NCI-H1436 treated with DMSO at 0.1 percent for 48 hours (cell line): ENCODE measurements around the gene CST7.
A peak's percentile ranks its signal among the peaks of the same experiment; 100 is the strongest.
"Not testable (repeated sequence)": the region's sequence is repeated elsewhere in the genome, so short reads cannot be mapped to it uniquely, and the experiment has no call there.

Source experiments
- DNase-seq: peaks from one replicate; lab custom pipeline; 2025; lab: John Stamatoyannopoulos, UW

The CST7 gene

DNA sequence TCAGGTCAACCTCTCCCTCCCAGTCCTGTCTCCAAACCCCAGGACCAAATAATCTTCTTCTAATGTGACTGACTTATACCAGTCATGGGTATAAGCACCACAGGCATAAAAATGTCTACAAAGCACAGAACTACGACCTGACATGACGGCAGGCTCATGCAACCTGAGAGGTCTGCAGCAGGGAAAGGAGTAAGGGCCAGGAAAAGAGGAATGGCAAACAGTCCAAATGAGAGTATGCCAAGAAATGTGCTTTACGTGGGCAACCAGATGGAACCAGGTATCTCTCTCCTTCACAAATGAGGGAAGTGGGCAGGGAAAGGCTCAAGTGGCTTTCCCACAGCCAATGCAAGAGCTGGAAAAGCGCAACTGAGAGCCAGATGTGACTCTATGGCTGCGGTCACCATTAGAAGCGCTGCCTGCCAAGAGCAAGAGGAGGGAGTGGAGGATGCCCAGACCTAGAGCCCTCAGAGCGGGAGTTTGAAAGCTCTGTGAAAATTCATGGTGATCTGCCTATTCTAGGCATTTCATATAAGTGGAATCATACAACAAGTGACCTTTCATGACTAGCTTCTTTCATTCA lies 37.5 kb downstream of the CST7 start:
- no peak for DNase-seq

DNA sequence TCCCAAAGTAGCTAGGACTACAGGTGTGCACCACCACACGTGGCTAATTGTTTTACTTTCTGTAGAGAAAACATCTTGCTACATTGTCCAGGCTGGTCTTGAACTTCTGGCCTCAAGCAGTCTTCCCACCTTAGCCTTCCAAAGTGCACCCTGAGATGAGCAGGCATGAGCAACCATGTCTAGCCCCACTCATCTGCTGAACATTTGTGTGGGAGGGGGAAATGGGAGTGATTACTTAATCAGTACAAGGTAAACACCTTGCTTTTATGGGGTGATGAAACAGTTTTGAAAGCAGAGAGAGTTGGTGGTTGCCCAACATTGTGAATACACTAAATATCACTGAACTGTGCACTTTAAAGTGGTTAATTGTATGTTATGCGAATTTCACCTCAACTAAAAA lies 38.2 kb downstream of the CST7 start:
- no peak for DNase-seq

DNA sequence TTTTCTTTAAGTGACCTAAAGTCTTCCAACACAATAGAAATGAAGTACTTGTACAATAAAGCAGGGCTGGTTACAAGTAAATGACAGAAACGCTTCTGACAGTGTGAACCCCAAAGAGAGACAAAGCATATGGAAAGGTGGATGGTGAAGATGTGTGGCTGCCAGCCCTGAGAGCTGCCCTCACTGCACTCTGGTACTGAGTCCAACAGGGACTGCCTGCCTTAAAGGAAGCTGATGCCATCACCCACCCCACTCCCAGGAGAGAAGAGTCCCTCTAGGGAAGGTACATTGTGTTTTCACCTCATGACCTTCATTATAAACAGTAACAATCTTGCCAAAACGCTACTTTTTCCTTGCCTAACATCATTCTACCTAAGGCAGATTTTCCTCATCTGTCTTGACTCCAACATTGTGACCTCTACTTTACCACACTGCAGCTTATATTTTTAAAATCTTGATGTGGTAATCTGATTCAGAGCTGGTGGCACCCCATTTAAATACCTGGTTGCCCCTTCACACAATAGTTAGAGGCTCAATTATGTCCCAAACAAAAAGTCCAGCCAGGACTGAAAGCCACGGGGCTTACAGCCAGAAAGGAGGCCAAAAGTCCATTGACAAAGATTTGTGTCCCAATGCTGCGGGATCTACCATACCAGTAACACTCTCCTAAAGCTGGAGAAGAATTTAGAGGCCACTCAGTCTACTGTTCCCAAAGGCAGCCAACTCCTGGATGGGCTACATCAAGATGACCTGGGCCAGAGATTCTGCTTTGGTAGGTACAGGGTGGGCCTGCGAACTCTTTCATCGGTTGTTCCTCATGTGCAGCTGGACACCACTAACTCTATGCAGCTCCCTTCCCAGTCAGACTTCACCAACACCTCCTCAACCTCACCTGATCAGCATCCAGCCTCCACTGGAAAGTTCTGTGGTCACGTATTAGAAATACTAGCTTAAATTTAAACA lies 39.1 kb downstream of the CST7 start:
- DNase-seq = no peak

DNA sequence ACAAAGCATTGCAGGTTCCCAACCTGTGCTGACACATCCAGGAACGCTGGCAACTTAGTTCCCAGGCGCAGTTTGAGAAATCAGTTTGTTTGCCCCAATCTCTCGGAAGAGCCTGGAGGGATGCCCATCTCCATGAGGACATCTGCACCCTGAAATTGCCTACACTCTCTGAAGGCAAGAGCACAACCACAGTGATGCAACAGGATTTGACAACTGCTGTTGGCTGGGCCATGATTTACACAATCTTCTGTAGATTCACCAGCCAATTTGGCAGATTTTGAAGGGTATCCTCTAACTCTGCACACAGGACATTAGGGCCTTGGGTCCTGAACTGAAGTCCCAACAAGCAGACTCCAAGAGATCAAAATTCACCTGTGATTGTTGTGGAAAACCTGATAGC lies 40.1 kb downstream of the CST7 start:
- DNase-seq = no peak

DNA sequence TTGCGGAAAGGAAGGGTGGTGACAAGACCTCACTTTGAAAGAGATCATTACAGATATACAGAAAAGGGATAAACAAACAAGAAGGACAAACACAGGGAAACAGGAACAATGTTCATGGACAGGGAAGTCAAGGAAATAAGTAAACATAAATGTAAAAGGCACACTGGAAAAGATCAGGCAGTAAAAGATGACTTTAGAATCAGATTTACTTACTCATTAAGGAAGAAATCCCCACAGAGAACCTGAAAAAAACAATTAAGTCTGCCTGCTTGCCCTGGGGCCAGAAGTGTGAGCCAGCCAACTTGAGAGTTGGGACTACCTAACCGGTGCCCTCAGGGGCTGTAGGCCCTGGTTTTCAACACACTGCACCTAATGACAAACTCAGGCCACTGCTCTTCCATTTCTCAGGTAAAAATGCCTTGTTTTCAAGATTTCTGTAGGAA lies 41.8 kb downstream of the CST7 start:
- no peak for DNase-seq

DNA sequence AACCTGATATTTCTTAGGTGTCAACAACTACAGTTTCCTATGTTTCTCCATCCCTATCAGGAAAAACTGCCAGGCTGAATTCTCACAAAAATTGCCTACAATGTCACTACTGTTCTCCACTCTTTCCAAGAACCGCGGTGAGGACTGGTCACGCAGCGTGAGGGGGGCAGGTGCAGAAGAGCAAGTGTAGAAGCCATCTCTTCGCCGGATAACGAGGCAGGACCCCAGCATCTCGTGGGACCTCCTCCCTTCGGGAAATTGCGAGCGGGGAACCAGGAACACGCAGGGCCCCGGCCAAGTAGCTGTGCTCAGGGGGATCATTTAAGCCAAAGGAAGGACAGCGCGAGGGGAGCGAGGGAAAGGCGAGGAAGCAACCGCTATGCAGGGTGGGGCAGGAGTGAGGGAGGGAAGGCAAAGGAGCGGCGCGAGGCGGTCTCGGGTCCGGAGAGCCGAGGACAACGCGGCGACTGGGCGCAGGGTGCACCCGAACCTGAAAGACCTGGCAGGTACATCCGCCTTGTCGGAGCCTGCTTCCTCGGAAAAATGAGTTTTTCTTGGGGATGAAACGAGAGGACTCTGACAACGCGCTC lies 42.9 kb downstream of the CST7 start:
- no peak for DNase-seq

DNA sequence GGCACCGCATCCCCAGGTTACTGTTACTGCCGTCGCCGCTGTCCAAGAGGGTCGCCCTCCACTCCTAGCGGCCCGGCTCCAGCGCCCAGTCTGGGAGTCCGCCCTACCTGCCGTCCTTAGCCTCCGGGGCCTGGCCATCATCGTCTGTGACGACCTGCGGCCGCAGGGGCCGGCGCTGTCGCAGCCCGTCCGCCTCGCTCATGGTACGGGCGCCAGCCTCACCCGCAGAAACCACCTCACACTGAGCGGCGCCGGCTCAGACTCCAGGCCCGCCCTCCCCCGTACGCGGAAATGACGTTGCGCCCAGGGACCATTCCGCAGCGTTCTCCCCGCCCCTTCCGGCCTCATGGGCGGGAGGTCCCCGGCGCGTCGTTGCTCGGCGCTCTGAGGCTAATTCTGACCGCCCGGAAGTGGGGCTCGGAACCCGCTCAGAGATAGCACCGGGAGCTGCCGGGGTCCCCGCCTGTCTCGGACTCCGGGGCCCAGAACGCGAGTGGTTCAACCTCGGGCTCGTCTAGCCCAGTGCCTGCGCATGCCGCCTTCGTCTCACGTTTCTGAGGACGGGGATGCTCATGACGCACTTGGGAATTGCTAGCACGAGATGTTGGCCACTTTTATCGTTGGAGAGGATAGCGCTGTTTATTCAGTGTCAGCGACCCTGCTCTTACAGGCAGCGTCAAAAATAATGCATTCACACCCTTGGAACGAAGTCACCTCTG lies 43.6 kb downstream of the CST7 start, which contains the start of gene APMAP:
Gene APMAP (minus strand): TSS at position 265 of the 719 bp plus-strand sequence. CDS start 63 bp downstream, at position 202.
- DNase-seq = peak; percentile 58

DNA sequence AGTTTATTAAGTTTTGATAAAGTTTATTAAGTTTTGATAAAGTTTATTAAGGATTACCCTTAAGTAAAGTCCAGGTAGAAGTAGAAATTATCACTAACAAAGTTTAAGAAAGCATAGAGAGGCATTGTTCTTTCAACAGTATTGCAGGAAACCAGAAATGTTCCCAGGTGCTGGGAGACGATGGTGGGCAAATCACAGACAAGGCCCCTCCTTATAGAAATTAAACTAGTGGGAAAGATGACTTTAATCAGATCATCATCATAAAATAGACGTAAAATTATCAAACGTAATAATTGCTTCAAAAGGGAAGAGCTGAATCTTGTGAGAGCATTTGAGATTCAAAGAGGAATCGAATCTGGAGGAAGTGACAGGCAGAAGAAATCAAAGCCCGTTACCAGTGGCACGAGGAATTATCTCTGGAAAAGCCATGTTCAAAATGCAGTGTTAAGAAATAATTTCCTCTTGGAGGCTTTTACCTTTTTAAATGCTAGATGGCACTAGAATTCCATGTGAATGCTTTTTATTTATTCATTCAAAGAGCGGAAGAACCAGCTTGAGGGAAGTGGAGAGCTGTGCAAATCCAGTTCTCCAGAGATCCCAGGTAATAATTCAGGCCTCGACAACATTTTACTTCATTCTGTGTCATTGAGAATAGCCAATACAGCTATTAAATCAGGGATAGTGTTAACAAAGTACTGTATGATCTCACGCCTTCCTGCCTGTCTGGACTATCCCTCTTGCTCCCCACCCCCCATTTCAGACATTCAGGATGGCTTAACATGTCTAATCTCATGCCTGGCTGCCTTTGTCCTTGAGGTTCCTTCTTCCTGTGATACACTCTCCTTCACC lies 44.5 kb downstream of the CST7 start:
- DNase-seq = no peak

DNA sequence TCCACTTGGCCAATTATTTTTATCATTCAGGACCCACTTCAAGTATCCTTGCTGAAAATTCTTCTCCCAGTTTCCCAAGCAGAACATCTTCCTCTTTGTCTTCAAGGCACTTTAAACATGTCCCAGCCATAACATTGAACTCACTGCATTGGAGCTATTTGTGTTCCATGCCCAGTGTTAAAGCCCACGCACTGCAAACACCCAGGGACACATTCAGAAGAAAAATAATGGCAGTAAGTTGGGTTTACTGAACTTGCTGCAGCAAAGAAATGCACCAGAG lies 45.1 kb downstream of the CST7 start:
- DNase-seq = no peak

DNA sequence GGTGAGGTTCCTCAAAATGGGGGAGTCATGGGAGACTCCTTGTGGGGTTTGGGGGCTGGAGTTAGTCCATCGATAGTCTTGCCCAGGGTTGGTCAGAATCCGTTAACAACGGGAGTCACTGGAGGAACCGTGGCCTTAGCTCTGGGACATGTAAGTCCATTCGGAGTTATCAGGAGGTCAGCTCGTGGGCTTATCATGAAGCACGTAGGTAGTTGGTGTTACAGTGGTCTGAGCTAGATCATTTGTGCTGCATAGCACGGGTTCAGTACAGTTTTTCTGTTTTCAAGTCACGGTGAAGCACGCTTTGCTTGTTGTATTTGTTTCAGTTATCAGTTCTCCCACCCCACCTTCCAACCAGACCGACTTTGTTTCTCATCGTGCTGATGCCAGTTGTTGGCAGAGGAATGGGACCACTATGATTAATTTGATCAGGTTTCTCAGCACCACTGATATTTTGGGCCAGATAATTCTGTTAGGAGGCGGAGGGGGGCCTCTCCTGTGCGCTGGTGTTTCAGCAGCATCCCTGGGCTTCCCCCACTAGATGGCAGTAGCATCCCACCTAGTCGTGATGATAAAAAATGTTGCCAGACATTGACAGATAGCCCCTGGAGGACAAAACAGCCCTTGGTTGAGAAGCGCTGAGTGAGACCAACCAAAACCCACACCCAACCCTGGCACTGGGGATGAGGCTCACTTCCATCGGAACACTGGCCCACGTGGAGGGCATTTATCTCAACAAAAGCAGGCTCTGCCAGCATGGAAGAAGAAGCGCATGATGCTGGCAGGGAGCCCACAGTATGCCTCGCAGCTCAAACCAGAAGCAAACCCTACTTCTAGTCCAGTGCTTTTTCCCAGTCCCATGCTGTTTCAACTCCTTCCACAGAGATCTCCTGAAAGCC lies 45.6 kb downstream of the CST7 start:
- DNase-seq = peak; percentile 4

DNA sequence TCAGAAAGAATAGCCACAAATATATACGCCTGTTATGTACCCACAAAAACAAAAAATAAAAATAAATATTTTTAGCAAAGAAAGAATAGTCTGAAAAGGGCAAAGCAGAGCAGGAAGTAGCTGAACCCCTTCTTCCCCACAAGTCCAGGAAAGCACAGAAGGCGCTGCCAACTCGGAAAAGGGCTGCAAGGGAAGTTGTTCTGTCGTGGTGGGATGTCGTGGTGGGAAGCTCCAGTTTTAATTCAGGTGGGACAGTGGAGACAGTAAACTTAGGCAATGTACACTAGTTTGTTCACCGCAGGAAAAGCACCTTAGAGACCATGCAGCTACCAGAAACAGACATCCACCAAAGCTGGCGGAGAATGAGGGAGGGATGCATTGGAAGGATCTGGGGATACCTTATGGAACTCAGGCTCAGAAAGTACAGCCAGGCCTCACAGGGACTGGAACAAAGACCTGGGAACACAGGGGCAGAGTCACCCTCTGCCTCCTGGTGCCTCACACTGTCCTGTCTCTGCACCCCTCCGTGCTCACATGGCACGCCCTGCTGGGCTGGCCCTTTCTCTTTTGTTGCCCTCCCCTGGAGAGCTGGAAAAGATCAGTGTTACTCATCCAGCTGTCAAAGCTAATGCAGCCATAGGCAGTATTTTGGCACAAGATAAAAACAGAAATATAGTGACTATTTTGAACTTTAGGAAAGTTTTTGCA lies 46.8 kb downstream of the CST7 start:
- no peak for DNase-seq

DNA sequence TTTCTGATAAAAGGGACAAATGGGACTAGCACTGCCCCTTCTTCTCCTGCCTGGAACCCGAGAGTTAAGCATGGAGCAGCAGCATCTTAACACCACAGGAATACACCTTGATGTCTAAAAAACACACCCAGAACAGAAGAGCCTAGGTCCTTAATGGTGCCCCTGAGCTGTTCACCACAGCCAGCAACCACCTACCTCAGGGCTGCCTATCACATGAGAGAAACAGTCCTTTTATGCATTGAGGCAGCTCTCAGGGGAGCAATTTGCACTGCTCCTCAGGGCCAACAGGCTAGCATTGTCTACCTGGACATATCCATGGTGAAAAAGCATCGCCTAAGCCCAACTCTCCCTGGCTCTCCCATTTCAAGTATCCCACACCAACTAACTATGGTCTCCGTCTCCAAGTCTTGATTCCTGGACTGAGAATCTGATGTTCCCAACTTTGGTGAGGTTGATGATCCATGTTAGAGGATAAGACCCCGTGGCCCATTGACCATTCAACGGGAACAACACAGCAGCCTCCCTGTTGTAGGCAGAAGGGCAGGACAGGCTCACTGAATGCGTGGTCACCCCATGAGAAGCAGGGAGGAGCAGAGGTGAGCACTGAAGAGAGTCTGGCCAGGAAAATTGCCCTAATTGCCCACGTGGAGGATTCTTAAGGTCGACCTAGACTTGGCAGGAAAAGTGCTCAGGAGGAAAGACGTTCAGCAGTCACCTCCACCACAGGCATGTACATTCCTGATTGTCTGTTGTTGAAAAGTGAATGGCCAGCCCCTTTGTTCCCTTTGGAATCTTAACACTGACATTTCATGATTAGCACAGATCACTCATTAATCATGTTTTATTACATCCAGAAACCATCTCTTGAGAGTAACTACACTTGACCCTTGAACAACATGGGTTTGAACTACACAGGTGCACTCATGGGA lies 47.6 kb downstream of the CST7 start:
- DNase-seq = no peak

DNA sequence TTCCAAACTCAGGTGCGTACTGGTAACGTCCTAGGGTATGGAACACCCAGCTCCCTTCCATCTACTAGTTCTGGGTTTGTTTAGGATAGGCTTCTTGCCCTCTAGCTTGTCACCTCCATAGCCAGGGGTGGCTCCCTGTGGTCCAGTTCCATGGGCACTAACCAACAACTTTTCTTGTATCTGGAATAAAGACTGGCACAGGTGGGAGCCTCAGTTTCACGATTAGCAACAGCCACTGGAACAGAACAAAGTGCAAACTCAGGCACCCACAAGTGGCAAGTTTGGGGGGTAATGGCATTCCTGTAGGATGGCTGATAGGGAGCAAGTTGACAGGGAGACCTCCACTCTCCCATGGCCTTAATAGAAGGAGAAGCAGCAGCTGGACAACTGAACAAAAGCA lies 49.1 kb downstream of the CST7 start:
- no peak for DNase-seq

DNA sequence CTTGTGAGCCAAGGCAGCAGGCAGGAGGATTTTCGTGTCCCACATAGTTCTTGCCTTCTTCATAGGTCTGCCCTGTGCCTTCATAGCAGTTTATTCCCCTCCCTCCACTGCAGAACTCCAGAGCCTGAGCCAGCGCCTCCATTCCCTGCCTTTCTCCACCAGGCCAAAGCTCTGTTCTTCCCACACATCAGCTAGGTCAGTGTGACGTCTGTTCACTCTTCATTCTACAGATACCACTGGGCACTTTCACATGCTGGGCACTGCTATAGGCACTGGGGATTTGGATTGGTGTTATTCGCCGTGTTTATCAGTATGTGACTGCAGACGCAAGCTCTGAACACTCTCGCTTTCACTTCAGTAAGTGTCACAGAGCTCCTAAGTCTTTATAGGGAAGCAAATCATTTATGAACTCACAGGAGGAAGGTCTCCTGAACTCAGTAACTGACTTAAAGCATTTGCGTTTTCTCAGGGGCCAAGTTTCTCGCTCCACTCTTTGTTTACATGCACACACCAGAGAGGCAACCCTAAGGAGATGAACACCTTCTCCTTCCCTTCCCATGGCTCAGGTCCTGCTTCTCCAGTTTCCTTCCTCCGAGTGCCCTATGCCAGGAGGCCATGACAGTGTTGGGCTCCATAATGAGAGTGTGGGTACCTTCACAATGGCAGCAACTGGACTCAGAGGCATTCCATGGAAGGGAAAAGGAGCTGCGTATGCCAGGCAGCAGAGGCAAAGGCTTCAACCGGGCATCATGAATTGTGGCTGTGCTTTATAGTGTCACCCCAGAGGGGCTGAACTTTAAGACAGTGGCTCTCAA lies 49.8 kb downstream of the CST7 start:
- DNase-seq = no peak

DNA sequence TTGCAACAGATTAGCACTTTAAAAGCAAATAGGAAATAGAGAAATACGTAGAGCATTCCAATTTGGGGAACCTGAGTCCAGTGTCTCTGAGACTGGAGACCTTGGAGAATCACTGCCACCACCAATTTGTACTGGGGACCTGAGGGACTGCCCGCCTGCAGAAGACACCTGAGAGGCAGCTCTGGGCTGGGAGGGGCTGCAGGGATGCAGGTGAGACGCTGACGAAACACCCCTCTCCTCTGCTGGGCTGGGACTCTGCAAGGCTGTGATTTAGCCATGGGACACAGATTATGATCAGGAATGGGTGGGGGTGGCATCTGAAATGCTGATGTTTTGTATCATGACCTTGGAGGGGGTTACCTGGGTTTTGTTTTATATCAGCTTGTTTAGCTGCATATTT lies 50.5 kb downstream of the CST7 start:
- DNase-seq = no peak

DNA sequence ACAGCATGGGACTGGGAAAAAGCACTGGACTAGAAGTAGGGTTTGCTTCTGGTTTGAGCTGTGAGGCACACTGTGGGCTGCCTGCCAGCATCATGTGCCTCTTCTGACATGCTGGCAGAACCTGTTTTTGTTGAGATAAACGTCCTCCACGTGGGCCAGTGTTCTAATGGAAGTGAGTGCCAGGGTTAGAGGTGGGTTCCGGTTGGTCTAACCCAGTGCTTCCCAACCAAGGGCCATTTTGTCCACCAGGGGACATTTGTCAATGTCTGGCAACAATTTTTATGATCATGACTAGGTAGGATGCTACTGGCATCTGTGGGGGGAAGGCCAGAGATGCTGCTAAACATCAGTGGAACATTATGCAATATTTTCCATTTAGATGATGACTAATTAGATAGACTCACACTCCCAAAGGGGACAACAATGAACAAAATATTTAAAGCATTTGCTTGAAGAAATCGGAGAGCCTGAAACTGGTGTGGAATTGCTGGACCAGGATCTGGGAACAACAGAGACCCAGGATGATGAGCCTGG lies 51.3 kb downstream of the CST7 start:
- no peak for DNase-seq

DNA sequence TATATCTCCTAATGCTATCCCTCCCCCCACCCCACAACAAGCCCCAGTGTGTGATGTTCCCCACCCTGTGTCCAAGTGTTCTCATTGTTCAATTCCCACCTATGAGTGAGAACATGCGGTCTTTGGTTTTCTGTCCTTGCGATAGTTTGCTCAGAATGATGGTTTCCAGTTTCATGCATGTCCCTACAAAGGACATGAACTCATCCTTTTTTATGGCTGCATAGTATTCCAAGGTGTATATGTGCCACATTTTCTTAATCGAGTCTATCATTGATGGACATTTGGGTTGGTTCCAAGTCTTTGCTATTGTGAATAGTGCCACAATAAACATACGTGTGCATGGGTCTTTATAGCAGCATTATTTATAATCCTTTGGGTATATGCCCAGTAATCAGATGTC lies 52.3 kb downstream of the CST7 start:
- not testable (repeated sequence) for DNase-seq

DNA sequence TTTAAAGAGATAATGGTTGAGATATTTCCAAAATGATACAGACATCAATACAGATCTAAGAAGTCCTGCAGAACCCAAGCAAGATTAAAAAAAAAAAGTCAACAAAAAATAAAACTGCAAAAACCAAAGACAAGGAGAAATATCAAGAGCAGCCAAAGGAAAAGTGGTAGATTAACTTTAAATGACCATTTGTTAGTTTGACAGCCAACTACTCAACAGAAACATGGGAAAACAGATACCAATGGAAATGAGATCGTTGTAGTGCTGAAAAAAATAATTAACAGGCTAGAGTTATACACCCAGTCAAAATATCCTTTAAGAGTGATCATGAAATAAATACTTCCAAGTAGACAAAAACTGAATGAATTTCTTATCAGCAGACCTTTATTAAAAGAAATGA lies 53.9 kb downstream of the CST7 start:
- no peak for DNase-seq
